Measurements from ENCODE around the gene TTC3. TPM values are rescaled to one million over a fixed set of nuclear protein-coding genes. Genes with fewer than 3 reads are reported as not detected.
A peak's percentile ranks its signal among the peaks of the same experiment; 100 is the strongest.

Gene TTC3
- total and polyA plus RNA-seq, 2 of the 13 experiments (the other 11 are each of a cell fraction or from before 2014, with no cell fraction given) = 55.7 to 108 TPM

DNA sequence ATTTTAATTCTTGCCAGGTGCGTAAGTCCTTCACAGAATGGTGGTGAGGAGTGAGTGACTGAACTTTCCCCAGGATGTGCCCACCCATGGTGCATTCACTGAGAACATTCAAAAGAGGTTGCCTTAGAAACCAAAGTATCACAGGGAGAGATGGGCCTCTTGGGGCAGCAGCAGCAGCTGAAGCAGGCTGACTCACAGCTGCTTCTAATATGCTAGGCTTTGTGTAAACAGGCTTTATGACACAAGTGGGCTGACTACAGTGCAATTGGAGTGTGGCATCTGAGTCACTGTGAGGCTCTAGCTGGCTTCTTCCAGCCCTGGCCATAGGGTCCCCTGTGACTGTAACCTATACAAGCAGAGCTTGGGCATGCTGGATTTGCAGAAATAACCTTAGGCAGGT lies 12.8 kb upstream of the TTC3 start (continued):
- TF ChIP-seq, protein P1, sequence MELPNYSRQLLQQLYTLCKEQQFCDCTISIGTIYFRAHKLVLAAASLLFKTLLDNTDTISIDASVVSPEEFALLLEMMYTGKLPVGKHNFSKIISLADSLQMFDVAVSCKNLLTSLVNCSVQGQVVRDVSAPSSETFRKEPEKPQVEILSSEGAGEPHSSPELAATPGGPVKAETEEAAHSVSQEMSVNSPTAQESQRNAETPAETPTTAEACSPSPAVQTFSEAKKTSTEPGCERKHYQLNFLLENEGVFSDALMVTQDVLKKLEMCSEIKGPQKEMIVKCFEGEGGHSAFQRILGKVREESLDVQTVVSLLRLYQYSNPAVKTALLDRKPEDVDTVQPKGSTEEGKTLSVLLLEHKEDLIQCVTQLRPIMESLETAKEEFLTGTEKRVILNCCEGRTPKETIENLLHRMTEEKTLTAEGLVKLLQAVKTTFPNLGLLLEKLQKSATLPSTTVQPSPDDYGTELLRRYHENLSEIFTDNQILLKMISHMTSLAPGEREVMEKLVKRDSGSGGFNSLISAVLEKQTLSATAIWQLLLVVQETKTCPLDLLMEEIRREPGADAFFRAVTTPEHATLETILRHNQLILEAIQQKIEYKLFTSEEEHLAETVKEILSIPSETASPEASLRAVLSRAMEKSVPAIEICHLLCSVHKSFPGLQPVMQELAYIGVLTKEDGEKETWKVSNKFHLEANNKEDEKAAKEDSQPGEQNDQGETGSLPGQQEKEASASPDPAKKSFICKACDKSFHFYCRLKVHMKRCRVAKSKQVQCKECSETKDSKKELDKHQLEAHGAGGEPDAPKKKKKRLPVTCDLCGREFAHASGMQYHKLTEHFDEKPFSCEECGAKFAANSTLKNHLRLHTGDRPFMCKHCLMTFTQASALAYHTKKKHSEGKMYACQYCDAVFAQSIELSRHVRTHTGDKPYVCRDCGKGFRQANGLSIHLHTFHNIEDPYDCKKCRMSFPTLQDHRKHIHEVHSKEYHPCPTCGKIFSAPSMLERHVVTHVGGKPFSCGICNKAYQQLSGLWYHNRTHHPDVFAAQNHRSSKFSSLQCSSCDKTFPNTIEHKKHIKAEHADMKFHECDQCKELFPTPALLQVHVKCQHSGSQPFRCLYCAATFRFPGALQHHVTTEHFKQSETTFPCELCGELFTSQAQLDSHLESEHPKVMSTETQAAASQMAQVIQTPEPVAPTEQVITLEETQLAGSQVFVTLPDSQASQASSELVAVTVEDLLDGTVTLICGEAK (IDR thresholded peaks at IDR 0.05) = no peak
- TF ChIP-seq, protein P1 (CRISPR knock-in tag; IDR thresholded peaks at IDR 0.05) = no peak
- TF ChIP-seq GATAD2A (CRISPR knock-in tag; IDR thresholded peaks at IDR 0.05) (peak; percentile 75), HDAC1 (CRISPR knock-in tag; IDR thresholded peaks at IDR 0.05) (0 out of 2 replicates have a peak, but pooled peaks have one; percentile 29), CREB1 (IDR thresholded peaks at IDR 0.05) (peak; percentile 43; the same call in 1 of the 2 replicates), CREB1 (CRISPR knock-in tag; IDR thresholded peaks at IDR 0.05) (no peak), ZNF790 (CRISPR knock-in tag; IDR thresholded peaks at IDR 0.05; ENCODE audit: borderline replicate concordance) (no peak), BRD4 (CRISPR knock-in tag; IDR thresholded peaks at IDR 0.05) (no peak), MXD4 (CRISPR knock-in tag; IDR thresholded peaks at IDR 0.05) (no peak), NRL (CRISPR knock-in tag; IDR thresholded peaks at IDR 0.05; ENCODE audit: borderline replicate concordance) (no peak), ZNF138 (CRISPR knock-in tag; IDR thresholded peaks at IDR 0.05; ENCODE audit: low read depth) (no peak), ZNF337 (CRISPR knock-in tag; IDR thresholded peaks at IDR 0.05; ENCODE audit: borderline replicate concordance, low read depth) (no peak), ZNF549 (CRISPR knock-in tag; IDR thresholded peaks at IDR 0.05) (no peak), ZNF207 (IDR thresholded peaks at IDR 0.05; ENCODE audit: borderline replicate concordance) (no peak), ZNF510 (CRISPR knock-in tag; IDR thresholded peaks at IDR 0.05; ENCODE audit: low read depth) (no peak), NCOA5 (CRISPR knock-in tag; IDR thresholded peaks at IDR 0.05) (no peak), ZNF484 (CRISPR knock-in tag; IDR thresholded peaks at IDR 0.05; ENCODE audit: borderline replicate concordance, low read depth) (no peak), HNRNPLL (IDR thresholded peaks at IDR 0.05; ENCODE audit: low read depth, low read length, poor library complexity, severe bottlenecking) (no peak)
- TF ChIP-seq, protein P2, sequence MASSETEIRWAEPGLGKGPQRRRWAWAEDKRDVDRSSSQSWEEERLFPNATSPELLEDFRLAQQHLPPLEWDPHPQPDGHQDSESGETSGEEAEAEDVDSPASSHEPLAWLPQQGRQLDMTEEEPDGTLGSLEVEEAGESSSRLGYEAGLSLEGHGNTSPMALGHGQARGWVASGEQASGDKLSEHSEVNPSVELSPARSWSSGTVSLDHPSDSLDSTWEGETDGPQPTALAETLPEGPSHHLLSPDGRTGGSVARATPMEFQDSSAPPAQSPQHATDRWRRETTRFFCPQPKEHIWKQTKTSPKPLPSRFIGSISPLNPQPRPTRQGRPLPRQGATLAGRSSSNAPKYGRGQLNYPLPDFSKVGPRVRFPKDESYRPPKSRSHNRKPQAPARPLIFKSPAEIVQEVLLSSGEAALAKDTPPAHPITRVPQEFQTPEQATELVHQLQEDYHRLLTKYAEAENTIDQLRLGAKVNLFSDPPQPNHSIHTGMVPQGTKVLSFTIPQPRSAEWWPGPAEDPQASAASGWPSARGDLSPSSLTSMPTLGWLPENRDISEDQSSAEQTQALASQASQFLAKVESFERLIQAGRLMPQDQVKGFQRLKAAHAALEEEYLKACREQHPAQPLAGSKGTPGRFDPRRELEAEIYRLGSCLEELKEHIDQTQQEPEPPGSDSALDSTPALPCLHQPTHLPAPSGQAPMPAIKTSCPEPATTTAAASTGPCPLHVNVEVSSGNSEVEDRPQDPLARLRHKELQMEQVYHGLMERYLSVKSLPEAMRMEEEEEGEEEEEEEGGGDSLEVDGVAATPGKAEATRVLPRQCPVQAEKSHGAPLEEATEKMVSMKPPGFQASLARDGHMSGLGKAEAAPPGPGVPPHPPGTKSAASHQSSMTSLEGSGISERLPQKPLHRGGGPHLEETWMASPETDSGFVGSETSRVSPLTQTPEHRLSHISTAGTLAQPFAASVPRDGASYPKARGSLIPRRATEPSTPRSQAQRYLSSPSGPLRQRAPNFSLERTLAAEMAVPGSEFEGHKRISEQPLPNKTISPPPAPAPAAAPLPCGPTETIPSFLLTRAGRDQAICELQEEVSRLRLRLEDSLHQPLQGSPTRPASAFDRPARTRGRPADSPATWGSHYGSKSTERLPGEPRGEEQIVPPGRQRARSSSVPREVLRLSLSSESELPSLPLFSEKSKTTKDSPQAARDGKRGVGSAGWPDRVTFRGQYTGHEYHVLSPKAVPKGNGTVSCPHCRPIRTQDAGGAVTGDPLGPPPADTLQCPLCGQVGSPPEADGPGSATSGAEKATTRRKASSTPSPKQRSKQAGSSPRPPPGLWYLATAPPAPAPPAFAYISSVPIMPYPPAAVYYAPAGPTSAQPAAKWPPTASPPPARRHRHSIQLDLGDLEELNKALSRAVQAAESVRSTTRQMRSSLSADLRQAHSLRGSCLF (CRISPR knock-in tag; IDR thresholded peaks at IDR 0.05; ENCODE audit: borderline replicate concordance) = no peak

Data from HepG2 (cell line).